Measurements from ENCODE around the gene VTI1A.
A peak's percentile ranks its signal among the peaks of the same experiment; 100 is the strongest.
"Not testable (repeated sequence)": the region's sequence is repeated elsewhere in the genome, so short reads cannot be mapped to it uniquely, and the experiment has no call there.

VTI1A gene

DNA sequence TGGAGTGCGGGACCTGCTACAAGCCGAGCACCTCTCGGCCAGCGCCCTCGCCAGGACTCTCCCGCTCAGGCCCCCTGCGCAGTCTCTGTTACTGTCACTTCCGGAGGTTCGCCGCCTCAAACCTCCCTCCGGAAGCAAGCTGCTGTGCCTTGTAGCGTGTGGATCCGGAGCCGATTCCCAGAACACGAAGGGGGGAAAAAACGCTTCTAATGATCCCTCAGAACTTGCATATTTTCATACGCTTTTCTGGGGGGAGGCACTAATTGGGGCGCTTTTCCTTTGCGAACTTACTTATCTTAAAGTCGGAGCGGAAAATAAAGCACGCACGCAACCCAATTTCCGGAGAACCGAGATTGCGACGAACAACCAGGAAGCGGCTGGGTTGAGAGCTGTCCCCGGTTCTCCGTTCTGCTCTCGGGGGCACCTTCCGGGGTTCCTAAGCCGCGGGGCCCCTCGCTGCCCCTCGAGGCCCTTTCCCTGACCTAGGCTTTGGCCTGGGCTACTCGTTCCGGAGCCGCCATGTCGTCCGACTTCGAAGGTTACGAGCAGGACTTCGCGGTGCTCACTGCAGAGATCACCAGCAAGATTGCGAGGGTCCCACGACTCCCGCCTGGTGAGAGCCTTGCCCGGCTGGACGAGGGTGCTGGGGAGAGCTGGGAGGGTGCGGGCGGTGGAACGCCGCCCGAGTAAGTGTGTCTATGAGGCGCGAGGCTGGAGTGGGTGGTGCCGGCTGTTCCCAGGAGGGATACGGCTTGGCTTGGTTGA, at the start of gene VTI1A, which contains the start of gene ZDHHC6:
Gene VTI1A (plus strand): TSS at position 361 of the 765 bp plus-strand sequence. CDS start 159 bp downstream, at position 520.
Gene ZDHHC6 (minus strand): TSS at position 60 of the 765 bp plus-strand sequence. CDS start 1,478 bp downstream, outside the sequence.
- TF ChIP-seq, protein P1, sequence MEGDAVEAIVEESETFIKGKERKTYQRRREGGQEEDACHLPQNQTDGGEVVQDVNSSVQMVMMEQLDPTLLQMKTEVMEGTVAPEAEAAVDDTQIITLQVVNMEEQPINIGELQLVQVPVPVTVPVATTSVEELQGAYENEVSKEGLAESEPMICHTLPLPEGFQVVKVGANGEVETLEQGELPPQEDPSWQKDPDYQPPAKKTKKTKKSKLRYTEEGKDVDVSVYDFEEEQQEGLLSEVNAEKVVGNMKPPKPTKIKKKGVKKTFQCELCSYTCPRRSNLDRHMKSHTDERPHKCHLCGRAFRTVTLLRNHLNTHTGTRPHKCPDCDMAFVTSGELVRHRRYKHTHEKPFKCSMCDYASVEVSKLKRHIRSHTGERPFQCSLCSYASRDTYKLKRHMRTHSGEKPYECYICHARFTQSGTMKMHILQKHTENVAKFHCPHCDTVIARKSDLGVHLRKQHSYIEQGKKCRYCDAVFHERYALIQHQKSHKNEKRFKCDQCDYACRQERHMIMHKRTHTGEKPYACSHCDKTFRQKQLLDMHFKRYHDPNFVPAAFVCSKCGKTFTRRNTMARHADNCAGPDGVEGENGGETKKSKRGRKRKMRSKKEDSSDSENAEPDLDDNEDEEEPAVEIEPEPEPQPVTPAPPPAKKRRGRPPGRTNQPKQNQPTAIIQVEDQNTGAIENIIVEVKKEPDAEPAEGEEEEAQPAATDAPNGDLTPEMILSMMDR (IDR thresholded peaks at IDR 0.05; ENCODE audit: control insufficient read depth, insufficient read depth, low read depth, low read length, missing control alignments), result peak; percentile 29

DNA sequence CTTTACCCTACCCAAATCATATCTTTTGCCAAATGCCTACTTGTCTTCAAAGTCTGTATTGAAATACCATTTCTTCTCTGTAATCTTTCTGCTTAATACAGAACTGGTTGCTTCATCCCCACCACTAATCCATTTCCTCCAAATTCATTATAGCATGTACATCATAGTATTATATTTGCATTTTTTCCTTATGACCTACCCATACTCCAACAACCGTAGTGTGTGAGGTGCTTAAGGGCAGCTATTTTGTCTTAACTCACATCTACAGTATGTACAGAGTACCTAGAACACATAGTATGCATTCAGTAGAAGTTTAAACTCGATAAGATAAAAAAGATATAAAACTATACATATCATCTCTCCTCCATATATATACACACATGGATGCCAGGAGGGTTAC, 49.4 kb upstream of the VTI1A start:
- TF ChIP-seq, protein P1 (IDR thresholded peaks at IDR 0.05; ENCODE audit: control insufficient read depth, insufficient read depth, low read depth, low read length, missing control alignments), result no peak
- no peak for DNase-seq (ENCODE audit: low read depth)

More for the DNA sequence above, at the start of gene VTI1A, which contains the start of gene ZDHHC6:
- peak within 1 kb of the TSS; percentile 100 for H3K4me3 ChIP-seq (ENCODE audit: control insufficient read depth, low read depth, low read length)
- DNase-seq (ENCODE audit: low read depth), result peak; percentile 46

DNA sequence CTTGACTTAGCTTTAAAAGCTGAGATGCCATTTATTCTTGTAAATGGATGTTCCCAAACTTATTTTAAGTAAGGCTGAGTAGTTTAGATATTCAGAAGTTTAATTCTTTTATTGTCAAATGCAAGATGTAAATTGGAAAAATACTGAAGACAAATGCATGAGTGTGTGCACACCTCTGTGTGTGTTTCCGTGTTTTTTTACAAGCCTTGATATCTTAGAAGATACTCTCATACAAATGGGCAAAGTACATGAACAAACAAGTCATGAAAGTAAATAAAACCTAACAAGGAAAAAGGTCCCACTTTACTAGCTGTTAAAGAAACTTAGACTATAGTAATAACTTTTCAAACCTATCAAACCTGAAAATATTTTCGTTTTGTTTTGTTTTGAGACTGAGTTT, 44.1 kb upstream of the VTI1A start:
- TF ChIP-seq, protein P1 (IDR thresholded peaks at IDR 0.05; ENCODE audit: control insufficient read depth, insufficient read depth, low read depth, low read length, missing control alignments), result no peak
- no peak overlapping the region for H3K4me3 ChIP-seq (ENCODE audit: control insufficient read depth, low read depth, low read length)
- DNase-seq (ENCODE audit: low read depth), result no peak

More for the DNA sequence above, 49.4 kb upstream of the VTI1A start:
- H3K4me3 ChIP-seq (ENCODE audit: control insufficient read depth, low read depth, low read length), result no peak overlapping the region

DNA sequence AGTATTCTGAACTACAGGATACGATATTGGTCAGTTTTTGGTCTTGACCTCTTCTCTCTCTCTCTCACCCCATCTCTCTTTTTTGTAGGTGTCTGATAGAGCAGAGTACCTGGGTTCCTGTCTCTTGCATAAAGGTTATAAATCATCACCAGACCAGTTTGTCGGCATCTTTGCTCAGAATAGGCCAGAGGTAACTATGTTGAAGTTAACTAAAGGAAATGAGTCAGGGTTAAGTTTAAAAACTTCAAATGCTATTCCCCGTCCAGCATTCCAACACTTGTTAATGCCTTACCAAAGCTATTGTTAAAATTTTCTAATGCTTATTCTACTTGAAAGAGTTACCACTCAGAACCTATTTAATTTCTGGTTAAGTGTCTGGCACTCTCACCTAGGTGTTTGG, 42.4 kb upstream of the VTI1A start:
- no peak overlapping the region for H3K4me3 ChIP-seq (ENCODE audit: control insufficient read depth, low read depth, low read length)
- no peak for DNase-seq (ENCODE audit: low read depth)
- TF ChIP-seq, protein P1 (IDR thresholded peaks at IDR 0.05; ENCODE audit: control insufficient read depth, insufficient read depth, low read depth, low read length, missing control alignments), result no peak

DNA sequence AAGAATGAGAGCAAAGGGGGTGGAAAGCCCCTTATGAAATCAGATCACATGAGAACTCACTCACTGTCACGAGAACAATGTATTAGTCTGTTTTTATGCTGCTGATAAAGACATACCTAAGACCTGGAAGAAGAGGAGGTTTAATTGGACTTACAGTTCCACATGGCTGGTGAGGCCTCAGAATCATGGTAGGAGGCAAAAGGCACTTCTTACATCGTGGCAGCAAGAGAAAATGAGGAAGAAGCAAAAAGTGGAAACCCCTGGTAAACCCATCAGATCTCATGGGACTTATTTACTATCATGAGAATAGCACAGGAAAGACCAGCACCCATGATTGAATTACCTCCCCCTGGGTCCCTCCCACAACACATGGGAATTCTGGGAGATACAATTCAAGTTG, 40.2 kb upstream of the VTI1A start:
- DNase-seq (ENCODE audit: low read depth); H3K4me3 ChIP-seq (ENCODE audit: control insufficient read depth, low read depth, low read length): not testable (repeated sequence)

DNA sequence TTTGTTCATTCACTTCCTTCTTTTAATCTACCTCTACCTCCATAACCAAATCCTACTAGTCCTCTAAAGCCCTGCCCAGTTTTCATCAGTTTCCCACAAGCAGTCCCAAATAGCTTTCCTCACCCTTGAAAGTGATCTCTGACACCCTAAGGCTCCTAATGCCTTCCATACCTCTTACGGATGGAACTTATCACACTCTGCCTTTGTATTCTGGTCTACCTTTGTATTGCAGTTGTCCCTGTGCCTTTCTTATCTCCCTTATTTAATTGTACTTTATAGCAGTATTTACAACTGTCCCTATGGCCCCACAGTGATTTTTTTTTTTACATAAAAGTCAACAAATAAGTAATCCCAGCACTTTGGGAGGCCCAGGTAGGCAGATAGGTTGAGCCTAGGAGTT, 39.3 kb upstream of the VTI1A start:
- no peak overlapping the region for H3K4me3 ChIP-seq (ENCODE audit: control insufficient read depth, low read depth, low read length)
- no peak for DNase-seq (ENCODE audit: low read depth)
- TF ChIP-seq, protein P1 (IDR thresholded peaks at IDR 0.05; ENCODE audit: control insufficient read depth, insufficient read depth, low read depth, low read length, missing control alignments), result no peak

DNA sequence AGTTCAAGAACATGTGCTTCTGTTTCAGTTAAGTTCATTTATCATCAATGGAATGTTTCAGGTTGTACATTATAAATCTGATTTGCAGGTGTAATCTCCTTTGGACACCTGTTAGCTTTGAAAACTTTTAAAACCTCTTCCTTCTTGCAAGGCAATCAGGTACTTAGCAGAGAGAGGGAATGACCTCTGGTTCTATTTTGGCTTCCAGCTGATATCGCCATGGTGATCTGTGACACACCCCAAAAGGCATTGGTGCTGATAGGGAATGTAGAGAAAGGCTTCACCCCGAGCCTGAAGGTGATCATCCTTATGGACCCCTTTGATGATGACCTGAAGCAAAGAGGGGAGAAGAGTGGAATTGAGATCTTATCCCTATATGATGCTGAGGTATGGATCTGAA, 37.7 kb upstream of the VTI1A start:
- H3K4me3 ChIP-seq (ENCODE audit: control insufficient read depth, low read depth, low read length), result no peak overlapping the region
- no peak for DNase-seq (ENCODE audit: low read depth)
- TF ChIP-seq, protein P1 (IDR thresholded peaks at IDR 0.05; ENCODE audit: control insufficient read depth, insufficient read depth, low read depth, low read length, missing control alignments), result no peak
